ENCODE results near the gene XPNPEP1.

DNA sequence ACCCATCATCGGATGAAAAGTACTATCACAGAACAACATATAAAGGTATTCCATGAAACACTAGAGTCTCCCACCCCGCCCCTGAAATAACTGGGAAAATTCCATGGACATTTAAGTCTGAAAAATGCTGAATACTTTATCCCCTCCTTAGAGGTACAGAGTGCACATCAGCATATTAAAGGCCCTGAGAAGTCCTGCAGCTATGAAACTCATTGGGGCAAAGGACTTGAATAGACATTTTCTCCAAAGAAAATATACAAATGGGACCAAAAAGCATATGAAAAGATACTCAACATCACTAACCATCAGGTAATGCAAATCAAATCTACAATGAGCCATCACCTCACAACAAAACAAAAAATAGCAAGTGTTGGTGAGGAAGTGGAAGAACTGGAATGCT lies 18.9 kb downstream of the XPNPEP1 start:
- TF ChIP-seq RAD21 (conservative IDR thresholded peaks at IDR 0.05) (no peak), EZH2 (IDR thresholded peaks at IDR 0.05; ENCODE audit: borderline replicate concordance, insufficient read depth, low read length, poor library complexity, severe bottlenecking) (no peak)

Measured in neural cell (in vitro differentiated cells).